CD4-positive, alpha-beta T cell treated with Interleukin-4 for 4 hours (primary cell): ENCODE results near the gene EPS8L3.
A peak's percentile ranks its signal among the peaks of the same experiment; 100 is the strongest.
"Not testable (repeated sequence)": the region's sequence is repeated elsewhere in the genome, so short reads cannot be mapped to it uniquely, and the experiment has no call there.

Source experiments
- DNase-seq: peaks from one replicate; pipeline ENCODE4 v3.0.0-alpha.2; 2020

EPS8L3 gene

GRCh38 chr1:109763646-109764415, at the start of gene EPS8L3:
TSS of gene EPS8L3 (minus strand) at chr1:109763923. CDS start at chr1:109761749, 2,174 bp downstream.
- no peak for DNase-seq

DNA sequence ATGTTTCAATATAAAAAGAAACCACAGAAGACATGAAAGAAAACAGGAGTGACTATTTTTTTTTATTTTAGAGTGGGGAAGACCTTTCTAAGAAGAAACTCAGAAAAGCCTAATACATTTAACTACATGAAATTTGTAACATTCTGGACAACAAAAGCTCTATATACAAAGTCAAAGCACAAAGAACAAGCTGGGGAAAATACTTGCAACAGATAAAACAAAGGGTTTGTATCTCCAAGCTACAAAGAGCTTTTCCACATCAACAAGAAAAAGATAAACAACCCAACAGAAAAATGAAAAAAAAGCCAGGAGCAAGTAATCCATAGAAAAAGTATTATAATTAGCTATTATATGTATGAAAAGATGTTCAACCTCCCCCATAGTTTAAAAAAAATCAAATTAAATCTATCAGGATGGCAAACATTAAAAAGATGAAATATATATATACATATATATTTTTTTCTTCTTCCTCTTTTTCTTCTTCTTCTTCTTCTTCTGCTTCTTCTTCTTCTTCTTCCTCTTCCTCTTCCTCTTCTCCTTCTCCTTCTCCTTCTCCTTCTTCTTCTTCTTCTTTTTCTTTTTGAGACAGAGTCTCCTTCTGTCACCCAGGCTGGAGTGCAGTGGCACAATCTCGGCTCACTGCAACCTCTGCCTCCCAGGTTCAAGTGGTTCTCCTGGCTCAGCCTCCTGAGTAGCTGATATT, 49.1 kb upstream of the EPS8L3 start:
- no peak for DNase-seq

- no peak for DNase-seq
Measured at GRCh38 chr1:109808703-109809102, 45.0 kb upstream of the EPS8L3 start.

GRCh38 chr1:109807822-109808680, 44.3 kb upstream of the EPS8L3 start:
- DNase-seq = no peak

- DNase-seq = no peak
Measured at GRCh38 chr1:109807402-109807801, 43.7 kb upstream of the EPS8L3 start.

- no peak for DNase-seq
Measured at GRCh38 chr1:109806733-109807400, 43.1 kb upstream of the EPS8L3 start.

GRCh38 chr1:109805486-109806165, 41.9 kb upstream of the EPS8L3 start:
- DNase-seq = no peak

DNA sequence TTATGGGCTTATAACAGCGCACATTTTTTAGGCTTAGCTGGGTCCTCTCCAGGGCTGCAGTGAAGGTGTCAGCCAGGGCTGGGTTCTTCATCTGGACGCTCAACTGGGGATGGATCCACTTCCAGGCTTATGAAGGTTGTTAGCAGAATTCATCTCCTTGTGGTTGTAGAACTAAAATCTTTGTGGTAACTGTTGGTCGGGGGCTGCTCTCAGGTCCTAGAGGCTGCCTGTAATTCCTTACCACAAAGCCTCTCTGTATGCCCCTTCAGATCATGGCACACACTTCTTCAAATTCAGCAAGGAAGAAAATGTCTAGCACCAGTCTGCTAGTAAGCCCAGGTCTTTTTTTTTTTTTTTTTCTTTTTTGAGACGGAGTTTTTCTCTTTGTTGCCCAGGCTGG, 40.9 kb upstream of the EPS8L3 start:
- DNase-seq = no peak

DNA sequence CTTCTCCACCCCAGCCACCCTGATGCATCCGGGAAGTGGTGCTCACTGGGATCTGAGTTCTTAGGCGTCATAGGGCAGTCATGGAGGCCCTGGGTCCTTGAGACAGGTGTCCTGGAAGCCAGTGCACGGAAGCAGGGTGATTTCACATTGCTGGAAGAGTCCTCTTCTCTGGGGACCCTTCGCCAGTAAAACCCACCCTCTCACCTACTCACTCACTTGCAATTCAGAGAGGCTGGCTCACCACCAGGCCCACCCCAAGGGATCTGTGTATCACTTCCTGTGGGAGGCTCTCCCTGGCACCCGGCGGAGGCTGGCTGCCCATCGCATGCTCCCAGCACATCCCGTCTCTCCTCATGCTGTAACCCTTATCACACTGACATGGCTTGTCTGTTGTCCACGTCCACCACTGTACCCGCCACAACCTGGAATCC, 40.2 kb upstream of the EPS8L3 start:
- DNase-seq = no peak

DNA sequence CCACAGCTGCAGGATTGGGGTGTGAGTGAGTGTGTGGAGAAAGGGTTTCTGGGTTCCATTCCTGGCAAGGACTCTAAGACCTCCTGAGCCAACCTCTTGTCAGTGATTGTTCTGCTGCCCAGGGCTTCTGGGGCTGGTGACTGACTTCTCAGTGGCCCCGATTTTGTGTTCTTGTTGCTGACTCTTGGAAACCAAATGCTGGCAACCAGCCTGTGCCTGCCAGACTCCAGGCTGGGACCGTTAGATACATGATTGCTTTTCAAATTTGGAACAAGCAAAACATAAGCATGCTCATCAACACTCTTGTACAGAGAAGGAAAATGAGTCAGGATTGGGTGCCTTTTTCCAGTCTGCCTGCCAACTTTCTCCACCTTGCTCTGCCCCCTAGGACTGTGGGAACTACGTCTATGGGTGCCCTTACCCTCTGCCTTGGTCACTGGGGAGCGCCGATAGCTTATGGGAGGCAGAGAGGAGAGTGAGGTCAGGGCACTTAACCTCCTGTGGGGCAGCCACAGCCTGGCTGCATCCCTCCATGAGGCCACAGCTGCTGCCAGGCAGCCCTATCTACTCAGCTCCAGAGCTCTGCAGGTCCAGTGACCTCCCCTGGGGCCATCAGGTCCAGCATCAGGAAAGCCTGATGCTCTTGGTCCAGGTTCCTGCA, 39.3 kb upstream of the EPS8L3 start:
- DNase-seq = no peak

GRCh38 chr1:109802136-109802900, 38.6 kb upstream of the EPS8L3 start:
- DNase-seq = peak; percentile 83

DNA sequence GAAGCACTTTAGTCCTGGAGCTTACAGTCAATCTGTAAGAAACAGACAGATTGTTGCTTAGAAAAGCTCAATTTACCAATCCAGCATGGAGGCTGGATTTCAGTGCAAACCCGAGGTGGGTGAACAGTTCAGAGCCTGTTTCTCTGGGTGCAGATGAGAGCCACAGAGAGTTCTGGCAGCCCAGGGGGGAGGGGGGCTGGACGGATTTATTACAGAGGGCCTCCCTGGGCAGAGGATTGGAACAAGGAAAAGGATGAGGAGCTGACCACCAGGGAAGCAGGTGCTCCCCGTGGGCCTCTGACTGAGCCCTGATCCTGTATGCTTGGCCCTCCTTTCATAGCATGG, 38.0 kb upstream of the EPS8L3 start:
- DNase-seq = no peak

DNA sequence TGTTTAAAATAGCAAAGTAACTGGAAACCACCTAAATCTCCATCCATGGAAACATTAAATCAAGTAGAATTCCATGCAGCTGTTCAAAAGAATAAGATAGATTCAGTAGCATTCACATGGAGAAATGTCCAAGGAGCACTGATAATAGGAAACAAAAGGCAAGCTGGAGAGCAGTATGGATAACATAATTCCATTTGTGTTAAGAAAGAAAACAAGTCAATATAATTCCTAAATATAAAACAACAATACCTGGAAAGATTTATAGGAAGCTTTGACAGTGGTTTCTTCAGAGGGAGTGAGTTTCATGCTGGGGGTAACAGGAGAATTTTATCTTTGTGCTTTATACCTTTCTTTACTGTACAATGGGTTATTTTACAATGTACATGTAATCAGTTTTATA, 36.6 kb upstream of the EPS8L3 start:
- no peak for DNase-seq

DNA sequence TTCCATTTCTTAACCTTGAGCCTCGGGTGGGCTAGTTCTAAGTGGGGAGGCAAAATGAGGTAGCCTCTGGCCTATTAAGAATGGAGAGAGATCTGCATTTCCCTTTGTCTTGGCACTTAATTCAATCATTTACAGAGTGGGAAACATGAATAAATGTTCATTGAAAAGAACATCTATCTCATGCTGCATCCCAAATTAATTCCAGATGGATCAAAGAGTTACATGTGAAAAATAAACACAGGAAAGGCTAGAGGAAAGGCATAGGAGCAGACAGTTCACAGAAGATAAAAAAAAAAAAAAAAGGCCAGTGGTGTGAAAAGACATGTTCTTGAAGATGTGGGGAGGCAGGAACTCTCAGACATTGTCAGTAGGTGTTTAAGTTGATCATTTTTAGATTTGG, 35.7 kb upstream of the EPS8L3 start:
- DNase-seq = no peak

GRCh38 chr1:109797303-109797595, 33.5 kb upstream of the EPS8L3 start:
- not testable (repeated sequence) for DNase-seq

DNA sequence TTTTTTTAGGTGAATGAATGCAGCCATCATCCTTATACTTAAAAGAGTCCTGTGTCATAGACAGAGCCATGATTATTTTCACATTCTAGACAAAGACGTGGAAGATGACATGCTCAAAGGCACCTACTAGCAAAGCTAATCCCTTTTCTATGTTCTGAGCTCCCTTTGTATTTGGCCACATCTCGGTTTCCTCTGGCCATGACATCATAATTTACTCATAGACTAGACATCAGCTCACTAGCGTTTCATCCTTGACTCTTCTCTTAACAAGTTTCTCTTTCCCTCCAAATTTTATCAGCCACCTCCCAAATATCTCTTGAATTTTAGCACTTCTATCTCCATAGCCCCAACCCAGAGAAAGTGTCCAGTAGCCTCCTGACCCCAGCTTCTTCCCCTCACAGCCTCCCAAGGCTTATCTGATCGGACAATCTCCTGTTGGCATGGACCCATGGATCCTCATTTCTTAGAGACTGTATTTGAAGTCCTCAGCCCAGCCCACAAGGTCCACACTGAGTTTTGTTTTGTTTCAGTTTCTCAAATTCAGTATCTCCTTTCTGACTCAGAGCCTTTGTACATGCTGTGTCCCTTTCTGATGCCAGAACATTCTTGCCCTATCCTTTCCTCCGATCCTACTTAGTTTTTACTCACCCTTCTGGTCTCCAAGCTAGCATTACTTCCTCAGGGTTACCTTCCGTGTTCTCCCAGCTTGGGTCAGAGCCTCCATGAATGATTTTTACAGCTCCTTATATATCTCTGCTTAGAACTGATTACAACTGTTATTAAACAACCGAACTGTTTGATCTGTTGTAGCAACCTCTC, 33.0 kb upstream of the EPS8L3 start:
- DNase-seq = no peak

- no peak for DNase-seq
Measured at GRCh38 chr1:109794319-109795132, 30.8 kb upstream of the EPS8L3 start.

- DNase-seq = peak; percentile 91
Measured at GRCh38 chr1:109793486-109794318, 30.0 kb upstream of the EPS8L3 start.
